ENCODE measurements around the gene PNLIPRP1.

GRCh38 chr10:116657863-116658551 lies 67.2 kb downstream of the PNLIPRP1 start:
- TF ChIP-seq CTCF (IDR thresholded peaks at IDR 0.05) (no peak), POLR2A (IDR thresholded peaks at IDR 0.05) (no peak)
